ENCODE data around the gene SOX13. TPM values are rescaled to one million over a fixed set of nuclear protein-coding genes. Genes with fewer than 3 reads are reported as not detected.

SOX13 gene
- total RNA-seq, 1 donor from 2014 or later, result 28.6 TPM

DNA sequence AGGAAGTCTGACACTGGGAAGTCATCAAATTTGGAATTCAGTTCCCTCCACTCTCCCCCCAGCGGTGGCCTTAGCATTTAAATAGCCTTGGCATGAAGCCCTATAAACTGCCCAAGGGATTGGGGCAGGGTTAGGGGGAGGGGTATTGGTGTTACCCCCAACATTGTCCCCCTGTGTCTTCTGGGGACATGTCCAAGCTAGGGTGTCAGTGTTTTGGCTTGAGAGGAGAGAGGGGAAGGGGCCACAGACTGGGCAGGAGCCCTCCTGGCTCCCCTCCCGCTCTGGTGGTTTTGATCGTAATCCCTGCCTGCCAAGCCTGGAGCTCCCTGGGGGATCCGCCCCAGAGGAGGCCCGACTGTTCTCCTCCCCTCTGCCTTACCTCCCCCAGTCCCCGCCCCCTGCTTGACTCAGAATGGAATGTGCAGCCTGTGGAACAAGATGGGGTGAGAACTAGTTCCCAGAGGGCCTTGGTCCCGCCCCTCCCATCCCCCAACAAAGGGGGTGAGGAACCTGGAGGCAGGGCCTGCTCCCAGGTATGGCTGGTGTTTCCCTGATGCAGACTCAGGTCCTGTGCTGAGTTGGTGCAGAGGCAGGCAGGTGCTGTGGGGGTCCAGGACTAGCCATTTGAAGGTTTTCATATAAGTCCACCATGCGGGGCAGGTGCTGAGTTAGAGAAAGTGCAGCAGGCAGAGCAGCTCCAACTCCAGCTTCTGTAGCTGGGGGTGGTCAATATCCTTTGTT, 7.4 kb downstream of the SOX13 start:
- Histone ChIP-seq H3K27ac (peak overlapping the region; percentile 71), H2AFZ (replicated peaks) (no peak overlapping the region), H3K79me2 (ENCODE audit: low read depth) (peaks cover 98% of the 10 kb centered on the region), H4K20me1 (ENCODE audit: low read depth) (peaks cover 84% of the 10 kb centered on the region), H3K27me3 (peaks cover 10% of the 10 kb centered on the region), H3F3A (ENCODE audit: low read depth) (peaks cover 74% of the 10 kb centered on the region), H3K36me3 (no peaks in the 10 kb centered on the region), H3K9ac (no peak overlapping the region), H3K4me2 (peak overlapping the region; percentile 66), H3K4me1 (peaks cover 90% of the 10 kb centered on the region), H3K9me3 (ENCODE audit: low read depth) (no peaks in the 10 kb centered on the region), H3K4me3 (no peak overlapping the region)
- Mint-ChIP-seq H3K27ac (peak overlapping the region; percentile 90), H3K4me1 (peaks cover 93% of the 10 kb centered on the region), H3K27me3 (ENCODE audit: insufficient read depth, low read depth) (peaks cover 5% of the 10 kb centered on the region), H3K36me3 (peaks cover 8% of the 10 kb centered on the region), H3K4me3 (peak overlapping the region; percentile 66), H3K9me3 (no peaks in the 10 kb centered on the region)
- DNase-seq (ENCODE audit: low spot score), result peak; percentile 94
- no peak for TF ChIP-seq EZH2phosphoT487 (IDR thresholded peaks at IDR 0.05)
- TF ChIP-seq, protein P1, sequence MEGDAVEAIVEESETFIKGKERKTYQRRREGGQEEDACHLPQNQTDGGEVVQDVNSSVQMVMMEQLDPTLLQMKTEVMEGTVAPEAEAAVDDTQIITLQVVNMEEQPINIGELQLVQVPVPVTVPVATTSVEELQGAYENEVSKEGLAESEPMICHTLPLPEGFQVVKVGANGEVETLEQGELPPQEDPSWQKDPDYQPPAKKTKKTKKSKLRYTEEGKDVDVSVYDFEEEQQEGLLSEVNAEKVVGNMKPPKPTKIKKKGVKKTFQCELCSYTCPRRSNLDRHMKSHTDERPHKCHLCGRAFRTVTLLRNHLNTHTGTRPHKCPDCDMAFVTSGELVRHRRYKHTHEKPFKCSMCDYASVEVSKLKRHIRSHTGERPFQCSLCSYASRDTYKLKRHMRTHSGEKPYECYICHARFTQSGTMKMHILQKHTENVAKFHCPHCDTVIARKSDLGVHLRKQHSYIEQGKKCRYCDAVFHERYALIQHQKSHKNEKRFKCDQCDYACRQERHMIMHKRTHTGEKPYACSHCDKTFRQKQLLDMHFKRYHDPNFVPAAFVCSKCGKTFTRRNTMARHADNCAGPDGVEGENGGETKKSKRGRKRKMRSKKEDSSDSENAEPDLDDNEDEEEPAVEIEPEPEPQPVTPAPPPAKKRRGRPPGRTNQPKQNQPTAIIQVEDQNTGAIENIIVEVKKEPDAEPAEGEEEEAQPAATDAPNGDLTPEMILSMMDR (IDR thresholded peaks at IDR 0.05), result no peak
- no peak for TF ChIP-seq EZH2 (IDR thresholded peaks at IDR 0.05)

DNA sequence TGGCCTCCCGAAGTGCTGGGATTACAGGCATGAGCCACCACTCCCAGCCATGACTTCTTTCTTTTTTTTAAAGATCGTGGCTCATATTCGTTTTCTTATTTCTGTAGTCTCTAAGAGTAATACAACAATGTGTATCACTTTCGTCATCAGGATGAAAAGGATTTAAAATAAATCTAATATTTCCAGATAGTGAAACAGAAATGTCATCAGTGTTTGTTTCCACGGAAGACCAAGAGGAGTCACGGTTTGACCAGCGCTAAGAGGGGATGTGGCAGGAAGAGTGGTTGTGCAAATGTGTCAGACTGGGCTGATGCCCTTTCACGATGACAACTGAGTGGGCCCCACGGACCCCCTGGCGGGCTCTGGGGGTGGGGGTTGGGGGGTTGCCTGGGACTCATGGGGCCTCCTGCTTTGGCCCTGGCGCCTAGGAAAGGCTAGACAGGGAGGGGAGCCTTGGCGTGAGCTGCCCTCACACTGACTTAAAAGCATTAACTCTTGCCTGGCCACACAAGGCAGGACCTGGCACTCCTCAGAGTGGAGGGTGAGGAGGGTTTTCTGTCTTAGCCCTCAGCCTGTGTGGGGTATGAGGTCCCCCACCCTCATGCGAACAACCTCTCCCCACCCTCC, 8.4 kb downstream of the SOX13 start:
- Histone ChIP-seq H3K27me3 (peaks cover under 1% of the 10 kb centered on the region), H3K79me2 (ENCODE audit: low read depth) (peaks cover 98% of the 10 kb centered on the region), H2AFZ (replicated peaks) (no peak overlapping the region), H3F3A (ENCODE audit: low read depth) (peaks cover 65% of the 10 kb centered on the region), H3K36me3 (no peaks in the 10 kb centered on the region), H3K4me2 (peak overlapping the region; percentile 66), H3K9me3 (ENCODE audit: low read depth) (no peaks in the 10 kb centered on the region), H3K4me1 (peaks cover 81% of the 10 kb centered on the region), H4K20me1 (ENCODE audit: low read depth) (peaks cover 83% of the 10 kb centered on the region), H3K4me3 (peak overlapping the region; percentile 7), H3K27ac (no peak overlapping the region), H3K9ac (no peak overlapping the region)
- no peak for DNase-seq (ENCODE audit: low spot score)
- H3K9me3 Mint-ChIP-seq, result no peaks in the 10 kb centered on the region
- peaks cover 10% of the 10 kb centered on the region for H3K36me3 Mint-ChIP-seq
- H3K27ac Mint-ChIP-seq, result peak overlapping the region; percentile 16
- peaks cover 85% of the 10 kb centered on the region for H3K4me1 Mint-ChIP-seq
- H3K4me3 Mint-ChIP-seq, result peak overlapping the region; percentile 38
- peaks cover 5% of the 10 kb centered on the region for H3K27me3 Mint-ChIP-seq (ENCODE audit: insufficient read depth, low read depth)
- no peak for TF ChIP-seq EZH2 (IDR thresholded peaks at IDR 0.05)
- no peak for TF ChIP-seq EZH2phosphoT487 (IDR thresholded peaks at IDR 0.05)
- TF ChIP-seq, protein P1 (IDR thresholded peaks at IDR 0.05), result no peak

DNA sequence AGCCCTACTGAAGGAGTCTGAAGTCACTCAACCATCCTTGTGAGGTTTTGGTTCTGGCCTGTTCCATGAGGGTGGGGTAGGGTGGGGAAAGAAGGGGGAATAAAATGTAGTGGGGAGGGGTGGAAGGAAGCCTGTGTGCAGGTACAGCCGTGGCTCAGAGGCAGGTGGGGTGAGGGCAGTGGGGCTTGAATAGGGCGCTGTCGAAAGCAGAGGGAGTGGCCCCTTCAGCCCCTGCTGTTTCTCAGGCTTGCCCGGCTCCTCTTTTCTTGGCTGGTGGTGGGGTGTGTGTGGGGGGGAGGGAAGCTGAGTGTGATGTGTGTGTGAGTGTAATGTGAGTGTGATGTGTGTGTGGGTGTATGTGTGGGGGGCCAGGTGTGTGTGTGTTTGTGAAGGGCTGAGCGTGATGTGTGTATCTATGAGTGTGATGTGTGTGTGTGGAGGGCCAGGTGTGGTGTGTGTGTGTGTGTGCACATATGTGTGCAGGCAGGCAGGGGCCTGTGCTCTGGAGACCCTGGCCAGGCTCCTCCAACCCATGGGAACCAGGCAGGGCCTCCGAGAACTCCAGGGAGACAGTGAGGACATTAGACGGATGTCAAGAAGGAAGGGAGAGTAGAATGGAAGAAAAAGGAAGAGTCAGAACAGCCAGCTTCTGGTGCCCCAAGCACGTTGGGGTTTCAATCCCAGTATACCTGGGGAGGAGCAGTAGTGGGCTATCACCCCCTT, 9.0 kb downstream of the SOX13 start:
- Histone ChIP-seq H3K79me2 (ENCODE audit: low read depth) (peaks cover 98% of the 10 kb centered on the region), H3F3A (ENCODE audit: low read depth) (peaks cover 58% of the 10 kb centered on the region), H3K36me3 (no peaks in the 10 kb centered on the region), H3K4me2 (peak overlapping the region; percentile 66), H4K20me1 (ENCODE audit: low read depth) (peaks cover 76% of the 10 kb centered on the region), H3K9ac (no peak overlapping the region), H3K9me3 (ENCODE audit: low read depth) (no peaks in the 10 kb centered on the region), H3K27me3 (no peaks in the 10 kb centered on the region), H3K4me3 (peak overlapping the region; percentile 7), H3K4me1 (peaks cover 76% of the 10 kb centered on the region), H2AFZ (replicated peaks) (no peak overlapping the region), H3K27ac (no peak overlapping the region)
- peaks cover 10% of the 10 kb centered on the region for H3K36me3 Mint-ChIP-seq
- peaks cover 78% of the 10 kb centered on the region for H3K4me1 Mint-ChIP-seq
- H3K27ac Mint-ChIP-seq, result peak overlapping the region; percentile 73
- TF ChIP-seq EZH2phosphoT487 (IDR thresholded peaks at IDR 0.05), result no peak
- no peak for TF ChIP-seq EZH2 (IDR thresholded peaks at IDR 0.05)
- TF ChIP-seq, protein P1 (IDR thresholded peaks at IDR 0.05), result no peak
- H3K9me3 Mint-ChIP-seq, result no peaks in the 10 kb centered on the region
- H3K27me3 Mint-ChIP-seq (ENCODE audit: insufficient read depth, low read depth), result peaks cover 9% of the 10 kb centered on the region
- H3K4me3 Mint-ChIP-seq, result no peak overlapping the region
- no peak for DNase-seq (ENCODE audit: low spot score)

Data from neural progenitor cell (in vitro differentiated cells).